Measurements from ENCODE around the gene GCM1.

Gene GCM1

GRCh38 chr6:53151676-53152075, 3.0 kb upstream of the GCM1 start:
- DNase-seq (ENCODE audit: low read depth in 3 of 3), result no peak

- no peak for DNase-seq (ENCODE audit: low read depth in 3 of 3)
Observed at GRCh38 chr6:53144802-53145201, 3.8 kb downstream of the GCM1 start.

DNA sequence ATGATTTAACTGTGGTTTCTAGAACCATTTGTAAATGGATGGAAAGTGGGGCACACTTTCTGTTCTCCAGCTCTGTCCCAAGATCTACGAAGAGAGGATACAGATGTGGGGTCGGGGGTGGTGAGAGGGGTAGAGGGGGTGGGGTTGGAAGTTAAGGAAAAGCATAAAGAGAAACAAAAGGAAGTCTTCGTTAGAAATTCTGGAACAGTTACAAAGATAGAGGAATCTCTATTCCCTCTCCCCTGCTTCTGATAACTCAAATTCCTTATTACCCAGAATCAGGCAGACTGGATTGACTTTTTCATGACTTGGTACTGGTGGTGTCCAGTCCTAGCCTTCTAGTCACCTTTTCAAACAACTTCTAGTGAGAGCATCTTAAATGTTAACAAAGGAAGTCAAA, 4.9 kb downstream of the GCM1 start:
- no peak for DNase-seq (ENCODE audit: low read depth in 3 of 3)

DNA sequence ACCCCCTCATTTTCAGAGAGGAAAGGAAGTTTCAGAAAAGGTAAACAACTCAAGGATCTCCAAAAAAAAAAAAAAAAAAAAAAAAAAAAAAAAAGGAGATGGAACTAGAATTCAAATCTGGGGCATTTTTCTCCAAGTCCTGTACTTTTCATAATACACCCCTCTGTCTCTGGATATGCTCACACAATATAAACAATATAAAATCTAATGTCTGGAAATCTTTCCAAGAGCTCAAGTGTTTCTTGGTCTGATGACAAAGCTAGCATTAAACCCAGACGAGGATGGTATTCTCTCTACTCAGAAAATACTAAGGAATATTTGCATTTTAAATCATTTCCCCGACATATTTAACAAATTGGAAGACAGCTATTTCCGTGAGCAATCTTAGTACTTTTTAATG, 5.8 kb downstream of the GCM1 start:
- DNase-seq (ENCODE audit: low read depth in 3 of 3), result no peak

- no peak for DNase-seq (ENCODE audit: low read depth in 3 of 3)
Observed at GRCh38 chr6:53139841-53140413, 8.7 kb downstream of the GCM1 start.

DNA sequence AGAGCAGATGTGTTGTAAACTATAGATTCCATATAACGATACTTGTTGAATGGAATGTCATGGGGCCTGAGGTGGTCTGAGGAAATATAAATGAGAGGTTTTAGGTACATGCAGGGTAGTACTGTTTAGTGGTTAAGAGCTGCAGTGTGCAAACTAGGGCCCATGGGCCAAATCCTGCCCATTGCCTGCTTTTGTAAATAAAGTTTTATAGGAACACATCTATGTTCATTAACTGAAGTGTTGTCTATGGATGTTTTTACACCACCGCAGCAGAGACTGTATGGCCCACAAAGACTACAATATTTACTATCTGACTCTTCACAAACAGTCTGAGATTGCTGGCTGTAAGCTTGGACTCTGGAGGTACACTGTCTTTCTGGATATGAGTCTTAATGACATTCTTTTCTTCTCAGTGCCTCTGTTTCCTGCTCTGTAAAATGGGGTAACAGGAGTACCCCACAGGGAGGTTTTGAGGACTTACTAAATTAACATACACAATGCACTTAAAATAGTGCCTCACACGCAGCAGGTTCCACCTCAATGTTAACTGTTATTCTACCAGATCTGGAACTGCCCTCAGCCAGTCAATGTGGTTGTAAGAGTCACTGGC, 12.5 kb downstream of the GCM1 start:
- no peak for DNase-seq (ENCODE audit: low read depth in 3 of 3)

GRCh38 chr6:53134601-53135235, 13.9 kb downstream of the GCM1 start:
- DNase-seq (ENCODE audit: low read depth in 3 of 3), result no peak

GRCh38 chr6:53133961-53134360, 14.7 kb downstream of the GCM1 start:
- no peak for DNase-seq (ENCODE audit: low read depth in 3 of 3)

- no peak for DNase-seq (ENCODE audit: low read depth in 3 of 3)
Observed at GRCh38 chr6:53130569-53131290, 17.9 kb downstream of the GCM1 start.

DNA sequence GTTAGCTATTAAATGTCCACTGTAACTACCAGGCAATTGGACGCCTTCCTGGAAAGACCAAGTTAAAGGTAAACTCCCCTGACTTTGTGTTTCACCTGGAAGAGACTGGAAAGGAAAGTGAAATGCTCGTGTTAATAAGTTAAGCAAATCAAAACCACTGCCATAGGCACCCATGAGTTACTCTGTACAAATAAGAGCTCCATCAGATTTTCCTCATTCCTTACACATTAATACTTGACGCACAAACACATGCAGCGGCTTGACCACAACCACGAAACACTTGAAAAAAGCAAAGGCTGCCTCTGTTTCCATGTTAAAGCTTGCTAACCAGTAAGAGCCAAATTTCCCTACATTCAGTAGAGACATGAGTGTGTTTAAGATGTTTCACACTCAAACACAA, 19.8 kb downstream of the GCM1 start:
- no peak for DNase-seq (ENCODE audit: low read depth in 3 of 3)

DNA sequence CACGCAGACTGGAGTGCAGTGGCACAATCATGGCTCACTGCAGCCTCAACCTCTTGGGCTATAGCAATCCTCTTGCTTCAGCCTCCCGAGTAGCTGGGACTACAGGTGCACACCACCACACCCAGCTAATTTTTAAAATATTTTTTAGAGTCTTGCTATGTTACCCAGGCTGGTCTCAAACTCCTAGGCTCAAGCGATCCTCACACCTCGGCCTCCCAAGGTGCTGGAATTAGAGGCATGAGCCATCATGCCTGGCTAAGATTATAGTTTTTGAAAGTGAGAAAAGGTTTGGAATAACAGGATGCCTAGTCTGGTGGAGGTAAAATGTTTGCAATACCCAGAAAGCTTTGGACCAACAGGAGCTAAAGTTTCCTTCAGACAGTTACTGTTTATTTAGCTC, 23.4 kb downstream of the GCM1 start:
- DNase-seq (ENCODE audit: low read depth in 3 of 3), result no peak

DNA sequence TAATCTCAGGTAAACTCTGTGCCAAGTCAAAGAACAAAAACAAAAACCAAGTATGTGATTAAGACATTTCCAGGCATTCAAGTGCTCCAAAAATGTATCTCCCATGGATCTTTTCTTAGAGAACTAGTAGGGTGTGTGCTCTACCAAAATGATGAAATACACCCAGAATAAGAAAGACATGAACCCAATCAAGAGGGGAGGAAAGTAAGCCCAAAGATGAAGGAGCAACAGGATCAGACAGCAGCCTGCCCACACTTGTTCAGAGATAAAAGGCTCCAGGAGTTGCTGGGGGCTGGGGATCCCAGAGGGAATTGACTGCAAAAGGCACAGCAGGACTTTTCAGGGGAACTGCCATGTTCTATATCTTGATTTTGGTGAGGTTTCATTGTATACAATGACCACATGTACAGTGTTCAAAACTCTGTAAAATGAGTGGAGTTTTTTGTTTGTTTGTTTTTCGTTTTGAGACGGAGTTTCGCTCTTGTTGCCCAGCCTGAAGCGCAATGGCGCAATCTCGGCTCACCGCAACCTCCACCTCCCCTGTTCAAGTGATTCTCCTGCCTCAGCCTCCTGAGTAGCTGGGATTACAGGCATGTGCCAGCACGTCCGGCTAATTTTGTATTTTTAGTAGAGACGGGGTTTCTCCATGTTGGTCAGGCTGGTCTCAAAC, 24.4 kb downstream of the GCM1 start:
- DNase-seq (ENCODE audit: low read depth in 3 of 3), result no peak

- no peak for DNase-seq (ENCODE audit: low read depth in 3 of 3)
Observed at GRCh38 chr6:53119772-53120409, 28.8 kb downstream of the GCM1 start.

GRCh38 chr6:53119349-53119748, 29.3 kb downstream of the GCM1 start:
- no peak for DNase-seq (ENCODE audit: low read depth in 3 of 3)

- DNase-seq (ENCODE audit: low read depth in 3 of 3), result no peak
Observed at GRCh38 chr6:53115741-53116140, 32.9 kb downstream of the GCM1 start.

DNA sequence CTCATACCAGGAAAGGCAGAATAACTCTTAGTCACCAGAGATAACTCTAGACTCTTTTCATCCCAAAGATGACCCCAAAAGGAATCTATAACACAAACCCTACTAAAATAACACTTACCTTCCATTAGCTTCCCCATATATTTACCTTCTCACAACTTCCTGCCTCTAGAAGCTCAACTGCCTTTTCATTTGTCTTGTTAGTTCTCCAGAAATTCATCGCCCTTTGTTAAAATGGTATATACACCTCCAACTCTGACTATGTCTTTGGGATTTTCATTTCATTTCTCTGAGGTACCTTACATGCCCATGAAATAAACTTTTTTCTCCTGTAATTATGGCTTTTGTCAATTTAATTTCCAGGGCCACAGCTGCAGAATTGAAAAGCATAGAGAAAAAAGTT, 33.5 kb downstream of the GCM1 start:
- no peak for DNase-seq (ENCODE audit: low read depth in 3 of 3)

- DNase-seq (ENCODE audit: low read depth in 3 of 3), result no peak
Observed at GRCh38 chr6:53113742-53114141, 34.9 kb downstream of the GCM1 start.

- no peak for DNase-seq (ENCODE audit: low read depth in 3 of 3)
Observed at GRCh38 chr6:53112871-53113270, 35.8 kb downstream of the GCM1 start.

DNA sequence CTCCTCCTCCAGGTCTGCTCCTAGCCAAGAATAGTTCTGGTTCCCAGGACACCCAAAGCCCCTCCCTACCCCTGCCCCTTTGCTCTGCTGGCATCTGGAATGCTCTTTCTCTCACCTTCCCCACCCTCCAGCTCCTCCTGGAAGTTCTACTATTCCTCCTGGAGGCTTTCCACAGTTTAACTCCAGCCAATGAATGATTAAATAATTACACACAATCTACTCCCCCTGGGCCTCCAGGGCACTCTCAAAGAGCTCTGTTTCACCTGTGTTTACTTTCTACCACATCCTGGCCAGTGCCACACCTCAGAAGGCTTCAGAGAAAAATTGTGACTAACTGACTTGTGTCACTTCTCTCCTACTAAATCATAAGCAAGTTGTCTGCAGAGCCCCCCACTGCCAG, 36.2 kb downstream of the GCM1 start:
- DNase-seq (ENCODE audit: low read depth in 3 of 3), result no peak

GRCh38 chr6:53111865-53112264, 36.8 kb downstream of the GCM1 start:
- no peak for DNase-seq (ENCODE audit: low read depth in 3 of 3)

DNA sequence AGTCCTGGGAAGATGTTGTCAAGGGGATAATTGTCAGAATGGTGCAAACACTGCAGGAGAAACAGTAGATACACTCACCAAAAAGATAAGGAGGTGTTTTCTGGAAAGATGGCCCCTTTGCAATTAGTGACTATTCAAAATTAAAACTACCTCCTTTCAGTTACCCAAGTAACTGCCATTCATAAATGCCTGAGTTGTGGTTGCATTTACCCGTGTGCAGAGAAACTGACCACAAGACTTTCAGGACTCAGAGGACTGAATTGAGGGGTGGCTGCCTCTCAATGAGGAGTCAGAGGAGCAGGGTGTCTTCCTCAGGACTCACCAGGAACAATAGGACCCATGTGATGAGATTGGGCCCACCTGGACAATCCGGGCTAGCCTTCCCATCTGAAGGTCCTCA, 39.0 kb downstream of the GCM1 start:
- DNase-seq (ENCODE audit: low read depth in 3 of 3), result no peak

- no peak for DNase-seq (ENCODE audit: low read depth in 3 of 3)
Observed at GRCh38 chr6:53107091-53107490, 41.5 kb downstream of the GCM1 start.
